NCI-H748 (cell line): ENCODE data around the gene NFIC.
"Not testable (repeated sequence)": the region's sequence is repeated elsewhere in the genome, so short reads cannot be mapped to it uniquely, and the experiment has no call there.

Source experiments
- DNase-seq: peaks from one replicate; lab custom pipeline; 2025; ENCODE audit not compliant: unreplicated experiment; lab: John Stamatoyannopoulos, UW

Gene NFIC

DNA sequence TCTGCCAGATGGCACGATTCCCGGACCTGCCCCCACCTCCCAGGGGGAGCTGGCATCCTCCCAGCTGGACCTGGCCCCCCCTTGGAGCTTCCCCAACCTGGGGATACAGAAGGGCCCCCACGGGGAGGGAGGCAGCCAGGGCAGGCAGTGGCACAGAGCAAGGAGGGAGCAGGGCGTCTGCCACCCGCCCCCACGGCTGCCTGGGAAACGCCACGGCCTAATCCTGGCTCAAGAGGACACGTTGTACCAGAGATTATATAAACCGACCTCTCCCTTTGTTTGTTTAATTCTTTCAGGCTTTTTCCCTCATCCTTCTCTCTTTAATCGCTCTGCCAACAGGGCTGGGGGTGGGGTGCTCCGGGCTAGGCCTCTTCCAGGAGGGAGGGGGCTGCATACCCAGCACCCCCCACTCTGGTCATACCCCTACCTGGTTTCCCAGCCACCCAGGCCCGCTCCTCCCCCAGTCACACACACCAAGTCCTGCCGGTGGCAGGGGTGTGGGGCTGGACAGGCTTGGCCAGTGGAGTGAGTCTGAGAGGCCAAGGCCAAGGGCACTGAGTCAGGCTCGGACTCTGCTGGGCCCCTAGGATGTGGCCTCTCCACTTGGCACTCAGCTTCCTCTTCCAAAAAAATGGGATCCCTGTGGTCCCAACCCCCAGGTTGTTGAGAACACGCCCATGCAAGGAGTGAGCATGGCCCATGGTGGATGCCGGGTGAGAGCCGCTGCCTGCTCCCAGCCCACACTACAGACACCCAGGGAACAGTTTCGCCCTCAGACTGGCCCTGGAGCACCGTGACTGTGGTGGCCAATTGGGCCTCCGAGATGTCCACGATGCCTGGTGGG, 29.5 kb upstream of the NFIC start:
- DNase-seq = peak; percentile 13

GRCh38 chr19:3338541-3339181, 27.7 kb upstream of the NFIC start:
- DNase-seq = no peak

GRCh38 chr19:3340340-3340739, 26.0 kb upstream of the NFIC start:
- DNase-seq = no peak

- DNase-seq = no peak
Observed at GRCh38 chr19:3342246-3342645, 24.1 kb upstream of the NFIC start.

- not testable (repeated sequence) for DNase-seq
Observed at GRCh38 chr19:3342962-3343361, 23.4 kb upstream of the NFIC start.

GRCh38 chr19:3343619-3344502, 22.5 kb upstream of the NFIC start:
- DNase-seq = no peak

DNA sequence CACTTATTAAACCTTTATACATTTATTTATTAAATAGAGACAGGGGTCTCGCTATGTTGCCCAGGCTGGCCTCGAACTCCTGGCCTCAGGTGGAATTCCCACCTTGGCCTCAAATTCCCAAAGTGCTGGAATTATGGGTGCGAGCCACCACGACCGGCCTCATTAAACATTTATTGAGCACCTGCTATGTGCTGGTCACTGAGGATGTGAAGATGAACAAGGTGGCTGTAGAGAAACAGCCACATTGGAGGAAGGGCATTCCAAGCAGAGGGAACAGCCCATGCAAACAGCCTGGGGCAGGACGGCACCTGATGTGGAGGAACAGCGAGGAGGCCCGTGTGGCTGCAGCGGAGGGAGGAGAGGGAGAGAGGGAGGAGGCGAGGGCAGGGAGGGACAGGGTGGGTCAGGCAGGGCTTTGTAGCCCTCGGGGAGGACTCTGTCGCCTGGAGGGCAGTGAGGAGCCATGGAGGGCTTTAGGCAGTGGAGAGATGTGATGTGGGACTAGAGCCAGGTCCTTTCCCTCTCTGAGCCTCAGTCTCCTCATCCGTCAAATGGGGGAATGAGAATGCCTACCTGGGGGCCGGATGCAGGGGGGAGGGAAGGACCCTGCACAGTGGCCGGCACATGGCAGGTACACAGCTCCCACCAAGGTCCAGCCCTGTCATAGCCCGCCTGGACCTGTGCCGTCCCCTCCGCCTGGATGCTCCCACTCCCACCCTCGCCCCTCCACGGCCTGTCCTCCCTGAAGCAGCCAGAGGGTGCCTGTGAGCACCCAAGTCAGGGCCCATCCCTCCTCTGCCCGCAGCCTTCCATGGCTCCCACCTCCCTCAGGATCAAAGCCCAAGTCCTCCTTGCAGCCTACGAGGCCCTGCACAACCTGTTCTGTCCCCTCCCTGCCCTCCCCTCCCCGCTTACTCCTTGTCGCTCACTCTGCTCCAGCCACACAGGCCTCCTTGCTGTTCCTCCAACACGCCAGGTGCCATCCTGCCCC, 21.5 kb upstream of the NFIC start:
- DNase-seq = no peak

- no peak for DNase-seq
Observed at GRCh38 chr19:3345850-3346460, 20.4 kb upstream of the NFIC start.

DNA sequence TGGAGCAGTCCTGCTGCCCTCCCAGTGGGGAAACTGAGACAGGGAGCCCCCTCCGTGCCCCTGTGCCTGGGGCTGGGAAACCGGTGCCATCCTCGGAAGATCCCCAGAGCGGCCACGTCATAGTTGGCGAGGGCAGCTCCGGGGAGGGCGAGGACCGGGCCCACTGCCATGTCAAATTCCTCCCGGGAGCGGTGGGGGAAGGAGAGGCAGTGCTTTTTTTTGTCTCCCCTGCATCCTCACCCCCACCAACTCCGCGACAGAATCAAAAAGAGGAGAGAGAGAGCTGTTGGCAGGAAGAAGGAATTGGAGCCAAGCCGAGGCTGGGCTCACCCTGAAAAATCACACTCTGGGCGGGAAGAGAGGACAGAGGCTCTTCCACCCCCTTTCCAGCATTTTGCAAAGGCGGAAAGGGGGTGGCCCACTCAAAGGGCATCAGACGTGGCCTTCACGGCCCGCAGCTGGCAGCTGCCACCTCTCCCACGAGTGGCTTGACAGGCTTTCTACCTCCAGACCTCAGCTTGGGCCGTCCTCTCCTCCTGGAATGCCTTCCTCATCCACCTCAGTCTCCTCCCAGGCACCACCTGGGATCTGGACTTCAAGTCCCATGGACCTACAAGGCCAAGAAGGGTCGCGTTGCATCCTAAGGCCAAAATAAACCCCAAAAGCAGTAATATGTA, 19.6 kb upstream of the NFIC start:
- DNase-seq = no peak

- DNase-seq = no peak
Observed at GRCh38 chr19:3348042-3348441, 18.3 kb upstream of the NFIC start.

GRCh38 chr19:3348469-3348868, 17.9 kb upstream of the NFIC start:
- not testable (repeated sequence) for DNase-seq

- peak; percentile 49 for DNase-seq
Observed at GRCh38 chr19:3350014-3350663, 16.2 kb upstream of the NFIC start.

- no peak for DNase-seq
Observed at GRCh38 chr19:3351702-3352447, 14.5 kb upstream of the NFIC start.

GRCh38 chr19:3353493-3353892, 12.9 kb upstream of the NFIC start:
- DNase-seq = no peak

DNA sequence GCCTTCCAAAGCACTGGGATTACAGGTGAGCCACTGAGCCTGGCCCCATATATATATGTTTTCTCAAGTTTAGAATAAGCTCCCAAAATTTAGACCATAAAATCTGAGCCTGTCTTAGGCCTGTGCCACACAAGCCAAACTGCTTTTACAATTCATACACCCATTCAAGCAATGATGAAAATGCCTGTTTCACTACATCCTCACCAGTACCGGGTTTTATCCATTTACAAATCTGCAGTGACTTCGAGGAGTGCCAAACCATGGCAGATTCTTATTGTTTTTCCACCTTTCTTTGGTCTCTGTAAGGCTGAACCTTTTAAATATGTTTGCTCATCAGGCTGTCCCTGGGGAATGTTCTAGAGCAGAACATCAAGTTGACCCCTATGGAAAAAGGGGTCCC, 9.6 kb upstream of the NFIC start:
- no peak for DNase-seq

- DNase-seq = no peak
Observed at GRCh38 chr19:3357271-3357991, 9.0 kb upstream of the NFIC start.

DNA sequence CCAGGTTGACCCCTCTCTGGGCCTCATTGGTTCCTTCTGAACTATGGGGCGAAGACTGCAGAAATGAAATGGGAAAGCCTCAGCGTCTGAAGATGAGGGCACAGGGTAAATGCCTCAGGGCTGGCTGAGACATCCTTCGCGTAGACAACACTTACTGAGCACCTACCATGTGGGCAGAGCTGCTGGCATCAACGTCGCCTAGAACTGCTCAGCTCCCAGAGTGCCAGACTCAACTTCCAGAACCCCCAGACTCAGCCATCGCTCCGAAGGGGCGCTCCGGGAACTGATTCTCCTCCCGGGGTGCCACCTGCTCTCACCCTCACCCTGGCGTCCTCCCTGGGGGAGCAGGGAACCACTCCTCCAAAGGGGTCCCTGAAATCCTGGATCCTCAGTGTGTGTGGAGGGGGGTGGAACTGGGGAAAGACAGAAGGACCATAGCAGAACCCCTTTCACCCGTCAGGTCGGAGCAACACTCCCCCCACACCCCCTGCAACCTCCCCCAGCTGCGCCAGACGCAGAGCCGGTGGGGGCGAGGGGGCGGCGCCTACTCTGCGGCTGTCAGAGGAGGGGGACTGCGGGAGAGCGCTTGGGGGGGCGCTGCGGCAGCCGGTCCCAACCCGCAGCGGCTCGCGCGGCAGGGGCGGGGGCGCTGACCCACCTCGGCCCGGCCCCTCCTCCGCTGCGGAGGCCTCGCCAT, 8.2 kb upstream of the NFIC start:
- no peak for DNase-seq
